Measurements from ENCODE around the gene TLE4.

TLE4 gene

GRCh38 chr9:79616971-79617370, 45.2 kb downstream of the TLE4 start:
- in situ Hi-C loops (cut with MboI; ENCODE audit: low pct_unique_long_range_greater_than_20kb, low sequenced_read_pairs, unreplicated experiment) = no loop called here
- no peak for TF ChIP-seq CTCF (IDR thresholded peaks at IDR 0.05; ENCODE audit: extremely low read depth, insufficient read depth, missing control alignments)
- no peak for DNase-seq (ENCODE audit: low spot score)

GRCh38 chr9:79617395-79617794, 45.6 kb downstream of the TLE4 start:
- in situ Hi-C loops (cut with MboI; ENCODE audit: low pct_unique_long_range_greater_than_20kb, low sequenced_read_pairs, unreplicated experiment) = no loop called here
- no peak for DNase-seq (ENCODE audit: low spot score)
- no peak for TF ChIP-seq CTCF (IDR thresholded peaks at IDR 0.05; ENCODE audit: extremely low read depth, insufficient read depth, missing control alignments)

GRCh38 chr9:79619930-79620329, 48.2 kb downstream of the TLE4 start:
- in situ Hi-C loops (cut with MboI; ENCODE audit: low pct_unique_long_range_greater_than_20kb, low sequenced_read_pairs, unreplicated experiment) = no loop called here
- DNase-seq (ENCODE audit: low spot score) = no peak
- TF ChIP-seq CTCF (IDR thresholded peaks at IDR 0.05; ENCODE audit: extremely low read depth, insufficient read depth, missing control alignments) = no peak

- in situ Hi-C loops (cut with MboI; ENCODE audit: low pct_unique_long_range_greater_than_20kb, low sequenced_read_pairs, unreplicated experiment) = no loop called here
Measured at GRCh38 chr9:79621916-79622575, 50.3 kb downstream of the TLE4 start.

GRCh38 chr9:79623799-79624721, 52.3 kb downstream of the TLE4 start:
- TF ChIP-seq CTCF (IDR thresholded peaks at IDR 0.05; ENCODE audit: extremely low read depth, insufficient read depth, missing control alignments) = no peak
- in situ Hi-C loops (cut with MboI; ENCODE audit: low pct_unique_long_range_greater_than_20kb, low sequenced_read_pairs, unreplicated experiment) = no loop called here
- DNase-seq (ENCODE audit: low spot score) = peak; percentile 51

More at GRCh38 chr9:79621916-79622575, 50.3 kb downstream of the TLE4 start:
- no peak for TF ChIP-seq CTCF (IDR thresholded peaks at IDR 0.05; ENCODE audit: extremely low read depth, insufficient read depth, missing control alignments)
- DNase-seq (ENCODE audit: low spot score) = no peak

- in situ Hi-C loops (cut with MboI; ENCODE audit: low pct_unique_long_range_greater_than_20kb, low sequenced_read_pairs, unreplicated experiment) = no loop called here
- TF ChIP-seq CTCF (IDR thresholded peaks at IDR 0.05; ENCODE audit: extremely low read depth, insufficient read depth, missing control alignments) = no peak
- DNase-seq (ENCODE audit: low spot score) = no peak
Measured at GRCh38 chr9:79629721-79630120, 58.0 kb downstream of the TLE4 start.
